ENCODE measurements around the gene SIGLEC1. TPM values are rescaled to one million over a fixed set of nuclear protein-coding genes. Genes with fewer than 3 reads are reported as not detected.
A peak's percentile ranks its signal among the peaks of the same experiment; 100 is the strongest.

The SIGLEC1 gene
- total RNA-seq, result not detected in 2 replicates

- Mint-ChIP-seq H3K4me3 (ENCODE audit: low read depth) (no peak within 1 kb of the TSS), H3K9me3 (no peaks in the 10 kb centered on the region), H3K27ac (no peak within 1 kb of the TSS), H3K36me3 (ENCODE audit: low read depth) (no peaks in the 10 kb centered on the region), H3K27me3 (ENCODE audit: low read depth) (peaks cover 8% of the 10 kb centered on the region), H3K4me1 (ENCODE audit: low read depth) (no peaks in the 10 kb centered on the region)
- no peak for DNase-seq (ENCODE audit: low spot score)
- intact Hi-C loops (cut with micrococcal nuclease), result no loop called here
Observed at GRCh38 chr20:3712279-3712873, at the start of gene SIGLEC1. Gene SIGLEC1, minus strand, starts transcription at chr20:3712600. Its CDS starts 5,472 bp downstream, at chr20:3707128.

- H3K9me3 Mint-ChIP-seq, result no peaks in the 10 kb centered on the region
- H3K36me3 Mint-ChIP-seq (ENCODE audit: low read depth), result peaks cover 9% of the 10 kb centered on the region
- H3K4me3 Mint-ChIP-seq (ENCODE audit: low read depth), result no peak overlapping the region
- no peak for DNase-seq (ENCODE audit: low spot score)
- no peaks in the 10 kb centered on the region for H3K27me3 Mint-ChIP-seq (ENCODE audit: low read depth)
- no peaks in the 10 kb centered on the region for H3K4me1 Mint-ChIP-seq (ENCODE audit: low read depth)
- no peak overlapping the region for H3K27ac Mint-ChIP-seq
- intact Hi-C loops (cut with micrococcal nuclease), result no loop called here
Observed at GRCh38 chr20:3760655-3761348, 48.4 kb upstream of the SIGLEC1 start.

DNA sequence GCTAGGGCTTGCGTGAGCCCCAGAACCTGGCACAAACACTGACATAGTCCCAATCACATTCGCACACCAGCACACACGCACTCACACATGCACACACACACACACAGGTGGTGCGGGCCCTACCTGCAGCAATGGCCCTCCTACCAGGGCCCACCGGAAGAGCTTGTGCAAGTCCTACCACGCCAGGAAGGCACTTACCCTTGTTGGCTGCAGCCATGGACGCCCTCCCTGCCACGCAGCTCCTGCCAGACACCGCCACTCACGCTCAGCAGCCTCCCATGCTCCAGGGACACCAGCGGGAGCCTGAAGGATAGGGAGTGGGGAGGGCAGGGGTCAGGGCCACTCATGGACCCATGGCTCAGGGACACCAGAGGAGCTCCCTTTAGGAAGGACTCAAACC, 47.5 kb upstream of the SIGLEC1 start:
- intact Hi-C loops (cut with micrococcal nuclease), result no loop called here
- H3K4me1 Mint-ChIP-seq (ENCODE audit: low read depth), result no peaks in the 10 kb centered on the region
- peaks cover 8% of the 10 kb centered on the region for H3K36me3 Mint-ChIP-seq (ENCODE audit: low read depth)
- H3K4me3 Mint-ChIP-seq (ENCODE audit: low read depth), result no peak overlapping the region
- H3K27ac Mint-ChIP-seq, result no peak overlapping the region
- H3K9me3 Mint-ChIP-seq, result no peaks in the 10 kb centered on the region
- DNase-seq (ENCODE audit: low spot score), result no peak
- H3K27me3 Mint-ChIP-seq (ENCODE audit: low read depth), result no peaks in the 10 kb centered on the region

GRCh38 chr20:3759316-3759823, 47.0 kb upstream of the SIGLEC1 start:
- Mint-ChIP-seq H3K27me3 (ENCODE audit: low read depth) (no peaks in the 10 kb centered on the region), H3K36me3 (ENCODE audit: low read depth) (peaks cover 11% of the 10 kb centered on the region), H3K27ac (no peak overlapping the region), H3K4me1 (ENCODE audit: low read depth) (no peaks in the 10 kb centered on the region), H3K9me3 (no peaks in the 10 kb centered on the region), H3K4me3 (ENCODE audit: low read depth) (no peak overlapping the region)
- DNase-seq (ENCODE audit: low spot score), result no peak
- intact Hi-C loops (cut with micrococcal nuclease), result no loop called here

DNA sequence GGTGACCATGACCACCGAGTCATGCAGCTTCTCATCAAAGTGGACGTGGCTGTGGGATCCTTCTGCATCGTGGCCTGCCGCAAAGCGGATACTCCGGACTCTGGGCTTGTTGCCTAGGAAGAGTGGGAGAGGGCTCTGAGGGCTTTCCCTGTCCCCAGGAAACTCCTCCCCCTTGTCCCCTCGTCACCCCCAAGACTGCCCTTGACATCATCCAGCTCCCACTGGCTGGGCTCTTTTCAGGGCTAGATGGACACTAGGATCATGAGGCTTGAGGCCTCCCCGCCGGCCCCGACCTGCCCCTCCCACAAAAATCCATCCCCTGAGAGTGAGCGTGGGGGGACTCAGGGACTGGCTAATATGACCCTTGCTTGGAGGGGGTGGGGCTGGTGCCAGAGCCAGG, 46.2 kb upstream of the SIGLEC1 start:
- Mint-ChIP-seq H3K27me3 (ENCODE audit: low read depth) (no peaks in the 10 kb centered on the region), H3K27ac (no peak overlapping the region), H3K4me3 (ENCODE audit: low read depth) (no peak overlapping the region), H3K4me1 (ENCODE audit: low read depth) (no peaks in the 10 kb centered on the region), H3K9me3 (no peaks in the 10 kb centered on the region), H3K36me3 (ENCODE audit: low read depth) (peaks cover 11% of the 10 kb centered on the region)
- intact Hi-C loops (cut with micrococcal nuclease), result no loop called here
- no peak for DNase-seq (ENCODE audit: low spot score)

DNA sequence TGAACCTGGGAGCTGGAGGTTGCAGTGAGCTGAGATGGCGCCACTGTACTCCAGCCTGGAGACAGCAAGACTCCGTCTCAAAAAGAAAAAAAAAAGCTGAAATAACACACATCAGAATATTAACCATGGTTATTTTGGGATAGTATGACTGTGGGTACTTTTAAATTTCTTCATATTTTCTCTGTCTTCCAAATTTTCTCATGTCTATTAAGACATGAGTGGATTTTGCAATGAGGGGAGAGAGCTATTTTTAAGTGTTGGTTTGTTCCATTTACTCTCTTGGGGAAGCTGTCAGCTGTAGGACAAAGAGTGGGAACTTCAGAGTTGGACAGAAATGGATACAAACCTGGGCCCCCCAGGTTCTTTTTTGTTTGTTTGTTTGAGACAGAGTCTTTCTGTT, 44.9 kb upstream of the SIGLEC1 start:
- Mint-ChIP-seq H3K36me3 (ENCODE audit: low read depth) (peaks cover 11% of the 10 kb centered on the region), H3K4me1 (ENCODE audit: low read depth) (peaks cover 5% of the 10 kb centered on the region), H3K27me3 (ENCODE audit: low read depth) (no peaks in the 10 kb centered on the region), H3K27ac (no peak overlapping the region), H3K4me3 (ENCODE audit: low read depth) (no peak overlapping the region), H3K9me3 (no peaks in the 10 kb centered on the region)
- intact Hi-C loops (cut with micrococcal nuclease), result no loop called here
- DNase-seq (ENCODE audit: low spot score), result no peak

DNA sequence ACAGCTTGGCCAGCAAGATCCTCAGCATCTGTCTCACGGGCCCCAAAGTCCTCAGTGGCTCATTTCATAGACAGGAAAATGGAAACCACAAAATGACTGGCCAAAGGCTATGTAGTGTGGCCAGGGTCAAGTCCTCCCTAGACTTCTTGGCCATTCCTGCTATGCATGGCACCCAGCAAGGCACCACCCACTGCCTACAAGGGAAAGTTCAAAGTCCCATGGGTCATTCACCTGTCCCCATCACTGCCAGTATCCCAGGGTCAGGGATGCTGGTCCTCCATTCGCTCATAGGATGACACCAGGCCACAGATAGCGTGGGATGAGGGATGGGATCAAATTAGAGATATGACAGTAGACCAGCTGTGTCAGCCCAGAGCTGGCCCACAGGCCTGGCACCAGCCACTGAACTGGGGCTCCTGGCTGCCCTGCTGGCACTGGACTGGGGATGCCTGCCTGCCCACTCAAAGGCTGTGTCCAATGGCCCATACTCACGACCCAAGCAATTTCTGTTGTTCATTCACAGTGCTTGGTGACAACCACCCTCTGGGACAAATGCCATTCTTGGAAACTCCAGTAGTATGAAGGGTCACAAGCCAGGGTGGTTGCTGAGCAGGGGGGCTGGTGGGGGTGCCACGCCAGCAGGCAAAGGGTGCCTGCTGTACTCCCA, 43.5 kb upstream of the SIGLEC1 start:
- H3K27me3 Mint-ChIP-seq (ENCODE audit: low read depth), result no peaks in the 10 kb centered on the region
- peaks cover 11% of the 10 kb centered on the region for H3K36me3 Mint-ChIP-seq (ENCODE audit: low read depth)
- no peak overlapping the region for H3K4me3 Mint-ChIP-seq (ENCODE audit: low read depth)
- no peaks in the 10 kb centered on the region for H3K9me3 Mint-ChIP-seq
- peaks cover 6% of the 10 kb centered on the region for H3K4me1 Mint-ChIP-seq (ENCODE audit: low read depth)
- H3K27ac Mint-ChIP-seq, result no peak overlapping the region
- intact Hi-C loops (cut with micrococcal nuclease), result no loop called here
- no peak for DNase-seq (ENCODE audit: low spot score)

GRCh38 chr20:3755269-3755668, 42.9 kb upstream of the SIGLEC1 start:
- no peak overlapping the region for H3K27ac Mint-ChIP-seq
- DNase-seq (ENCODE audit: low spot score), result no peak
- no peaks in the 10 kb centered on the region for H3K27me3 Mint-ChIP-seq (ENCODE audit: low read depth)
- H3K36me3 Mint-ChIP-seq (ENCODE audit: low read depth), result peaks cover 11% of the 10 kb centered on the region
- intact Hi-C loops (cut with micrococcal nuclease), result no loop called here
- H3K9me3 Mint-ChIP-seq, result no peaks in the 10 kb centered on the region
- H3K4me3 Mint-ChIP-seq (ENCODE audit: low read depth), result no peak overlapping the region
- peaks cover 6% of the 10 kb centered on the region for H3K4me1 Mint-ChIP-seq (ENCODE audit: low read depth)

GRCh38 chr20:3754276-3754630, 41.9 kb upstream of the SIGLEC1 start:
- H3K36me3 Mint-ChIP-seq (ENCODE audit: low read depth), result peaks cover 11% of the 10 kb centered on the region
- no peak overlapping the region for H3K27ac Mint-ChIP-seq
- intact Hi-C loops (cut with micrococcal nuclease), result no loop called here
- no peaks in the 10 kb centered on the region for H3K27me3 Mint-ChIP-seq (ENCODE audit: low read depth)
- DNase-seq (ENCODE audit: low spot score), result no peak
- no peaks in the 10 kb centered on the region for H3K9me3 Mint-ChIP-seq
- no peak overlapping the region for H3K4me3 Mint-ChIP-seq (ENCODE audit: low read depth)
- peaks cover 6% of the 10 kb centered on the region for H3K4me1 Mint-ChIP-seq (ENCODE audit: low read depth)

DNA sequence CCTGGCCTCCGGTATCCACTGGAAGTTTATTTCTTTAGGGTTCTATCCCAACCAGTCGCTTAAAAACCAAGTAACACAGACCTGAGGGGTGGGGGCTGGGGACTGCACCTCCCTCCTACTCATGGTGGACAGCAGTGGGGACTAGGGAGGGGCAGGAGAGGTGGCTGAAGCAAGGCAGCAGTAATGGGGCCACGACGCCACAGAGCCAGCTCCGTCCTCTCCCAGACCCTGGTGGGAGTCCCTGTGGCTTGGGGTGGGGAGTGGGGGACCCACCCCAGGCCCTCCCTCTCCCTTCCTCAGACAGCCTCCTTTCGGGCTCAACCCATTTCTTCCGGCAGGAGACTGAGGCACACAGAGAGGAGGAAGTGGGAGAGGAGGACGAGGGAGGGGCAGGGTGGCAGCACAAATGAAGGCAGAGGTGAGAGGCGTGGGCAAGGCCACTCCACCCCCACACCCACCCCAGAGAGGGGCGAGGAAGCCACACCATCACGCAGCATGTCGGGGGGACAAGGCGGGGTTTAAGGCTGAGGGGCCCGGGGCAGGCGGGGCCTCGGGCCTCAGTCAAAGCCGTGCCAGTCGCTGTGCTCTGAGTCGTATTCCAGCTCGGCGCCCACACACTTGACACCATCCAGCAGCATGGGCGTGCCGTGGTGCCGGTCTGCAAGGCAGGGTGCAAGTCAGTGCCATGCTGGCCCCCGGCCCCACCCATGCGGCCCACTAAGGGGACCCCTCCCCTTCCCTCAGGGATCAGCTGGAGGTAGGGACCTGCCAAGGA, 41.3 kb upstream of the SIGLEC1 start:
- peaks cover 6% of the 10 kb centered on the region for H3K4me1 Mint-ChIP-seq (ENCODE audit: low read depth)
- H3K9me3 Mint-ChIP-seq, result no peaks in the 10 kb centered on the region
- no peak overlapping the region for H3K4me3 Mint-ChIP-seq (ENCODE audit: low read depth)
- no peaks in the 10 kb centered on the region for H3K27me3 Mint-ChIP-seq (ENCODE audit: low read depth)
- H3K36me3 Mint-ChIP-seq (ENCODE audit: low read depth), result peaks cover 11% of the 10 kb centered on the region
- H3K27ac Mint-ChIP-seq, result no peak overlapping the region
- intact Hi-C loops (cut with micrococcal nuclease), result loop anchor here (1.0 to 2.0 kb wide), 2 partner anchors 13 to 102 kb away; partner anchors contain the start of gene ADISSP
- DNase-seq (ENCODE audit: low spot score), result no peak

DNA sequence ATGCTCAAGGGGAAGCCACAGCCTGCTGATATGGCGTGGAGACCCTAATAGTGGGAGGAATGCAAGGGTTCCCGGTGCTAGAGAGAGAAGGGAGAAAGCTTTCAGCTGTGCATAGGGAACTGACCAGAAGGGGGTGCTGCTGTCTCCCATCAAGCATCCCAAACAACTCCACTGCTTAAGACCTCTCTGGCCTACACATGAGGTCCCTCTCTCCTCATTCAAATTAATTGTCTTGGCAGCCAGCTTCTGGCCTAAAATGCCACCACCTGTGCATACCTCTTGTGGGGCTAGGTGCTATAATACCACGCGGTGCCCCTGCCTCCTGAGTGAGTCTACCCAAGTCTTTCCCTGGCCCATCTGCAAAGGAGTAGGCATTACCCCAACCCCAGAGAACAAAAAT, 40.7 kb upstream of the SIGLEC1 start:
- H3K27me3 Mint-ChIP-seq (ENCODE audit: low read depth), result no peaks in the 10 kb centered on the region
- H3K4me1 Mint-ChIP-seq (ENCODE audit: low read depth), result peaks cover 6% of the 10 kb centered on the region
- H3K4me3 Mint-ChIP-seq (ENCODE audit: low read depth), result no peak overlapping the region
- DNase-seq (ENCODE audit: low spot score), result peak; percentile 51
- intact Hi-C loops (cut with micrococcal nuclease), result loop anchor here (1.0 to 2.0 kb wide), 2 partner anchors 14 to 102 kb away; partner anchors contain the start of gene ADISSP
- no peak overlapping the region for H3K27ac Mint-ChIP-seq
- peaks cover 10% of the 10 kb centered on the region for H3K36me3 Mint-ChIP-seq (ENCODE audit: low read depth)
- no peaks in the 10 kb centered on the region for H3K9me3 Mint-ChIP-seq

GRCh38 chr20:3752386-3752759, 40.0 kb upstream of the SIGLEC1 start:
- H3K9me3 Mint-ChIP-seq, result no peaks in the 10 kb centered on the region
- DNase-seq (ENCODE audit: low spot score), result no peak
- peaks cover 8% of the 10 kb centered on the region for H3K36me3 Mint-ChIP-seq (ENCODE audit: low read depth)
- H3K27me3 Mint-ChIP-seq (ENCODE audit: low read depth), result no peaks in the 10 kb centered on the region
- H3K4me3 Mint-ChIP-seq (ENCODE audit: low read depth), result peak overlapping the region; percentile 51
- H3K4me1 Mint-ChIP-seq (ENCODE audit: low read depth), result peaks cover 6% of the 10 kb centered on the region
- H3K27ac Mint-ChIP-seq, result peak overlapping the region; percentile 33
- intact Hi-C loops (cut with micrococcal nuclease), result loop anchor here (2.0 kb wide), 1 partner anchor 14 kb away; the partner anchor contains the start of gene ADISSP

All from activated T-helper 2 cell treated with anti-CD3 and anti-CD28 coated beads, Interferon-gamma antibody, Interleukin-2, Interleukin-4, amounts not matched to agents 10 μg/mL and 5 μg/mL and 100 μg/mL, durations not matched to agents 14 hours and 24 hours and 36 hours (primary cell).